HTERT RPE-1 (cell line): ENCODE data around the gene AMIGO1.
"Not testable (repeated sequence)": the region's sequence is repeated elsewhere in the genome, so short reads cannot be mapped to it uniquely, and the experiment has no call there.

Experiments used
- in situ Hi-C: fragments of 300-500 bp; cut with MboI; formaldehyde crosslinking; loops from 4 replicates; pipeline ENCODE4 v1.14.3; 2020; ENCODE audit warnings: low sequenced_read_pairs

AMIGO1 gene

GRCh38 chr1:109484519-109484975, 25.0 kb downstream of the AMIGO1 start:
- in situ Hi-C loops: no loop called here

DNA sequence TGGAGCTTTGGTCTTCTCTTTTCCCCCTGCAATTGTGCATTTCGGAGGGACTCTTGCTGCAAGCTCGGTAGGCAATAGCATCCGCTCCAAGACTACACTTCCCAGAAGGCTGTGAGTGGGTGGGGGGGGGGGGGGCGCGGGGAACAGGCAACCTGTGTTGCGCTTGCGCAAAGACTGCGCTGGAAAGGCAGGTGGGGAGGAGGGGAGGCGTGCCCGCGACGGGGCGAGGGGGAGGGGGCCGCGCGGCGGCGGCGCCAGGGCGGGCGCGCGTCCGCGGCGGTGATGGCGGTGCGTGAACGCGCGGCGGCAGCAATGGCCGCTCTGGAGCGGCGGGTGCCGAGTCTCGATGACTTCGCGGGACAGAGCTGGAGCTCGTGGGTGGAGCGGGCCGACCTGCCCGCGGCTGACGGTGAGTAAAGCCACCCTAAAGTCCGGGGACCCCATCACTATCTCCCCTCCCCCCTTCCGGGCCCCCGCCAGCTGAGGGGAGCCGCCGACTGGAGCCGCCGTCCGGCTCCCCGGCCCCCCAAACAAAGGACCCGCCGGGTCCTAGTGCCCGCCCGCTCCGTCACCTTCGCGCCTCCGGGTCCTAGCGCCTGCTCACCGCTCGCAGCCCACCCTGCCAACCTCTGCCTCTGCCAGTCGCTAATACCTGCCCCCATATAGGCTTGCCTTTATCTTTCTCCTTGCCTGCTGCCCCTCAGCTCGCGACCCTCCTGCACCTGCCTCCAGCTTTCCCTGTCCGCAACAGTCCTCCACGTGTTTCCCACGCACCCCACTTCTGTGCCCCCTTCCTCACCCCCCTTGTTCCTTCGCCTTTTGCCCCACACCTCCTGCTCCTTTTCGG, 25.6 kb downstream of the AMIGO1 start, which contains the start of gene ATXN7L2:
ATXN7L2 (plus strand) TSS at position 234 of the 847 bp plus-strand sequence; CDS start at position 283, 49 bp downstream.
- in situ Hi-C loops: no loop called here

DNA sequence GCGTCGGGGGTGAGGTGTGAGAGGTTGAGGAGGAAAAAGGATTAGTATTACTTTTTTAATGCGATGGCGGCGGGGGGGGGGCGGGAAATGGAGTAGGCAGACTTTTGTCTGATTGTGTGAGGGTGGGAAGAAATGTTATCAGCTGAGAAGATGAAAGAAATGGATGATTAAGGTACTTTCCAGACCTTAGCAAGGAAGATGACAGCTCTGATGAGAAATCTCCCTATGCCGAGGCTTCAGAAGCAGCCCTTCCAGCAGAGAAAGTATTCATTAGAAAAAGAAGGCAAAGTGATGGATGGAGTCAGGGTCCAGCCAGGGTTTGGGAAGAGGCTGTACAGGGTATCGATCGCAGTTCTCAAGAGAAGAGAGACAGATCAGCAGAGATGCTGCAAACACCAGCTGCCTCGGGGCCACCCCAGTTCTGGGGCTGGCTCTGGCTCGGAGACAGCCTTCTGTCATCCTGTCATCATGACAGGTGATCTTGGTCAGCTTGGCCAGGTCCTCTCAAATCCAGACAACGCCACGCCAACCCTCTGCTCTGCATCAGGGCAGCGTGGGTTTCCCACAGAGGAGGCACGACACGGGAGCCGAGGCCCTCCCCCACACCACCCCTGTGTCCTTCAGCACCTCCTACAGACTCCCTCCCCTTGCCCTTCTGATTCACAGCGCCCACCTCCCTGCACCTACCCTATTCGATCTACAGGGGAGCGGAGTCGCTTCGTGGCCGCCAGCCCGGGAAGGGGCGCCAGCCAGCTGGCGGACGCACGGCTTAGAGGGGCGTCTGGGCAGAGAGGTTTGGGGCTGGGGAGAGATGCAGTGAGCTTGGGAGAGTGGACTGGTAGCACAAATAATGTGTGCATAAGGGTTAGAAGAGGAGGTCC, 26.5 kb downstream of the AMIGO1 start:
- in situ Hi-C loops: no loop called here

- in situ Hi-C loops: no loop called here
These were observed 27.3 kb downstream of the AMIGO1 start for GRCh38 chr1:109482242-109482641.

DNA sequence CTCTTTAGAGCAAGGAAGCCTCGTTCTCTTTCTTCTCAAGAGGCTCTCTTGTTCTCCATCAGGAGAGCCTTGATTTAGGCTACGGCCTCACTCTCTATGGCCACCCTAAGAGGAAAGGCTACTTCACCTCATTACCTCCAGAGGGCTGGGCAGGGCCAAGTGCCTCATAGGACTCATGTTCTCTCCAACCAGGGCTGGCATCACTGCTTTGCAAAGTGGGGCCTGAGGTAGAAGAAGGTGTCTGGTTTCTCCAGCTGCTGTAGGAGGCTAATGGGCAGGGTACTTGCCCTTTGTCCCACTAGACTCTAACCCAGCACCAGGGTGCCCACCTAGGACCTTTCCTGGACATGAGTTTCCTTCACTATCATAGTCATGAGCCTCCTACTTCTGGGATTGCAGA, 27.9 kb downstream of the AMIGO1 start:
- in situ Hi-C loops: no loop called here

DNA sequence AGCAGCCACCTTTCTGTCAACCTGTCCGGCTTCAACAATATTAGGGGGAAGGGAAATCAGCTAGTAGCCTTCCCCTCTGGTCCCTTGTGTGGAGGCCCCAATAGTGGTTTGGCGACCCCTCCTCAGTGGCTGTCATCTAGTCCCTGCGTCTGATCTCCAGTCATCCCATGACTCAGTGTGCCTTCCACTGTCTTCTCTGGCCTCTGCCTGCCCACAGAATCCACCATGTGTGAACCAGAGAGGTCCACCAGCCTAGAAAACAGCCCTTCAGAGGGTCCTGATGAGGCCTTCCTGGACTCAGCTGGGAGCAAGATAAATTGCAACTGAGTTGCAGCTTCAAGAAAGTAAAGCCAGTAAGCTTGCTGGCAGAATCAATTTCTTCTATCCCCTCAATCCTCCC, 29.6 kb downstream of the AMIGO1 start:
- in situ Hi-C loops: no loop called here

- in situ Hi-C loops: no loop called here
These were observed 30.2 kb downstream of the AMIGO1 start for GRCh38 chr1:109479311-109479710.

- in situ Hi-C loops: no loop called here
These were observed 30.7 kb downstream of the AMIGO1 start for GRCh38 chr1:109478806-109479205.

DNA sequence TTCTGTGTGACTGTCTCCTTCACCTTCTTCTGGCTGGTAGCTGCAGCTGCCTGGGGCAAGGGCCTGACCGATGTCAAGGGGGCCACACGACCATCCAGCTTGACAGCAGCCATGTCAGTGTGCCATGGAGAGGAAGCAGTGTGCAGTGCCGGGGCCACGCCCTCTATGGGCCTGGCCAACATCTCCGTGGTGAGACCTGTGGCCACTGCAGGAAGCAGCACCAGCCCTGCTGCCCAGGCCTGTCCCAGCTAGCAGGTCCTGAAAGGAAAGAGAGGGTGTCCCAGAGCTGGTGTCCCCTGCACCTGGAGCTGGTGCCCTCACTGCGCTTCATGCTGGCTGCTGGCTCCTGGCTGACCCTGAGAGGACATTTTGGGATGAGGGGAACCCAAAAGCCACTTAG, 31.7 kb downstream of the AMIGO1 start:
- in situ Hi-C loops: no loop called here

DNA sequence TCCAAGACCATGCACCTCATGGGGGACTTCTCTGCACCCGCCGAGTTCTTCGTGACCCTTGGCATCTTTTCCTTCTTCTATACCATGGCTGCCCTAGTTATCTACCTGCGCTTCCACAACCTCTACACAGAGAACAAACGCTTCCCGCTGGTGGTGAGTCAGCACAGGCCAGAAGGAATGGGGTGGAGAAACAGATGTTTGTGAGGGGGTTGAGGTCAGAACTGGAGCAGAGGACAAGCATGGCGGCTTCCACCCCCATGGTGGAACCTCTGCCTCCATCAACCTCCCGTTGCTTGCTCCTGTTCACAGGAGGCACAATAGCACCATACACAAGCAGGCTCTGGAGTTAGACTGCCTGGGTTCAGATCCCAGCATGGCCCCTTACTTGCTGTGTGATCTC, 32.7 kb downstream of the AMIGO1 start:
- in situ Hi-C loops: no loop called here

GRCh38 chr1:109475261-109475660, 34.3 kb downstream of the AMIGO1 start:
- in situ Hi-C loops: no loop called here

DNA sequence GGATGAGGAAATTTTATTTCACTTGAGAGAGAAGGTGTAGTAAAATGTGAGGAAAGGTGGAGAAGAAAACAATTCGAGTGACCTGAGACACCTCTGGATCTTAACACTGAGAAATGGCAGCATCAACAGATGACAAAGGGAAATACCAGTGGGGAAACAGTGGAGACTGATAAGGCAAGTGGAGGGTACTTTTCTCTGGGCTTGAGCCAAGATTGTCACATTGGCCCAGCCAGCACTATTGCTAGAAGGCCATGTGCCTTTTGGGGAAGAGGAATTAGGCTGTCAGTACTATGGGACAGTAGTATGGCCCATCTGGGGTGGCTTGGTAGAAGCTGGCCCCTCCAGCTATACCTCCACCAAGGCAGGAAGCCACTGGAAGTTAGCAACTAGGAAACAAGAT, 34.8 kb downstream of the AMIGO1 start:
- in situ Hi-C loops: no loop called here

GRCh38 chr1:109473284-109474057, 36.1 kb downstream of the AMIGO1 start:
- in situ Hi-C loops: not testable (repeated sequence)

GRCh38 chr1:109472779-109473178, 36.7 kb downstream of the AMIGO1 start:
- in situ Hi-C loops: no loop called here

- in situ Hi-C loops: no loop called here
These were observed 39.3 kb downstream of the AMIGO1 start for GRCh38 chr1:109470245-109470644.

DNA sequence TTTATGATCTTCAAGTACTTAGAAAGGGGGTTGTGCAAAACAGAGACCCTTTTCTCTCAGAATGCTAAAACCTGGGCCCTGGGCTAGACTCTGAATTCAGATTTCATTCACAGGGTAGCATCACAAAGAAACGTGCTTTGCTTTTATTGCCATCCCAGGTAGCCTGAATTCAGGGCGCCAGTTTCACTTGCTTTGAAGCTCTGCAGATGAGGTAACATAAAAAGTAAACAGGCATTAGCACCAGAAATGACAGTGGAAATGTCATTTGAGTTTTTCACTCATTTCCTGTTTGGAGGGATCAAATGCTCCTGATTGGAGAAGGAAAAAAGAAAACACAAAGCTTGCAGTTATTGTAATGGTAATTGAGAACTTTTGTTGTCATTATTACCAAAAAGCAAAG, 40.6 kb downstream of the AMIGO1 start:
- in situ Hi-C loops: no loop called here

DNA sequence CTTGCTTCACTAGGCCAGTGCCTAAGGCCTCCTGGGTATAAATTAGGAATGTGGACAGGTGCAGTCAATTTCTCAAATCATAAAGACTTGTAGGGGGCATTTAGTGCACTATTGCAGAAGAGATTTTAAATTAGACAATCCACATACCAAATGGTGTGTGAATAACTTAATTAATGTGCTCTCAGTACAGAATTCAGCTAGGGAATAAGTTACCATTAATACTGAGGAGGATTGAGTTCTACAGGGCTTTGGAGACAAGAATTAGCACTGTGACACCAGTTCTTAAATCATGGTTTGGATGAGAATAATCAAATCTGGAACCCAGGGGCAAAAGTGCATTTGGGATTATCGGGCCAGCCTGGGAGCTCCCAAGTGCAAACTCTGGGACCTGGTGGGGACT, 41.5 kb downstream of the AMIGO1 start:
- in situ Hi-C loops: no loop called here

DNA sequence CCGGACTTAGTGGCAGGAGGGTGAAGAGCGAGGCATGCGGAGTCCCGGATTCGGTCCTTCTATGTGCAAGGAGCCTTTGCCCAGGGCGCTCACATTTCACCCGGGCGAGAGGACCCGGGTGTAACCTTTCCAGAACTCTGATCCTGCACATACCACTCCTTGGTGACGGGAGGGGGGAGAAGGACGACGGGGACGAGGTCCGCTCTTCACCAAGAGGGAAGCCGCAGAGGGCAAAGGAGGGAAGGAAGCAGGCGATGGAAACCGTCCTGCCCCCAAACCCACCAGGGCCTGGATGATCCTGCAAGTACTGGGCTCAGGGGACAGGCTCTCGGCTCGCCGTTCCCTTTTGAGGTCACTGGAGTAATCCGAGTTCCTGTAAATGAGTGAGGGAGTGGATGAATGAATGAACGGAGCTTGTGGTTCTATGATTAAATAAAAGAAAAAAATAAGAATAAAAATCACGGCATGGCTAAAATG, 42.2 kb downstream of the AMIGO1 start:
- in situ Hi-C loops: no loop called here

DNA sequence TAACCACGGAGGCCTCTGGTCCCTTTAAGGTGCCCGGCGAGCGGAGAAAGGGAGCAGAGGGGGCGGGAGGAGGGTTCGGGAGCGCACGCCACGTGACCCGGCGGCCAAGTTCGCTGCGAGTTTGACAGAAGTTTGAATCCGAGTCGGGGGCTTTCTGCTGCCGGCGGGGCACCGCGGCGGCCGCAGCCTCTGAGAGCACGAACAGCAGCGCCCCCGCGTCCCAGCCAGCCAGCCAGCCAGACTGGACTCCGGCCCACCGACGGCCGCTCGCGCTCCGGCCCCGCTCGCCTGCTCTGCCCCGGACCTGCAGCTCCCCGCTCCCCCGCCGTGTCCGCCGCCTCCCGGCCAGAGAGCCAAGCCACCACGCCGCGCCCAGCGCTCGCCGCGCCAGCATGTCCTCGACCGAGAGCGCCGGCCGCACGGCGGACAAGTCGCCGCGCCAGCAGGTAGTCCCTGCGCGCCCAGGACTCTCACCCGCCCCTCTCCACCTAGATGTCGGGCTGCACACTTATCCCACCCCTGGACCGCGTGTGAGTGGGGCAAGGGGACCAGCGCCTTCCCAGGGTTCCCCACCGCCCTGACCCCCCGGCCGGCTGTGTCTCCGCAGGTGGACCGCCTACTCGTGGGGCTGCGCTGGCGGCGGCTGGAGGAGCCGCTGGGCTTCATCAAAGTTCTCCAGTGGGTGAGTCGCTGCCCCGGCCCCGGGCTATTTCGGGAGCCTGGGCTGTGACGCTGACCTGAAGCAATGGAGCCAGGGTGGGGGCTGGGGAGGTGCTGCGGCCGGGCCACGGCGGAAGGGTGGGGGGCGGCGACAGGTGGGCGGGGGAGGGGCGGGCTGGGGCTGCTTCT, 42.9 kb downstream of the AMIGO1 start, which contains the start of gene SYPL2:
SYPL2 (plus strand) TSS at position 95 of the 849 bp plus-strand sequence; CDS start at position 393, 298 bp downstream.
- in situ Hi-C loops: no loop called here

GRCh38 chr1:109466125-109466451, 43.4 kb downstream of the AMIGO1 start:
- in situ Hi-C loops: no loop called here
